Esophagus (tissue), 2 donors: ENCODE results near the gene BTK. TPM values are rescaled to one million over a fixed set of nuclear protein-coding genes. Genes with fewer than 3 reads are reported as not detected.

Source experiments
- H3K27ac ChIP-seq, 2 donors: one replicate each; pipeline ENCODE4 v1.5.1; 2013; ENCODE audit warnings: low read depth in 2 of 2, mild to moderate bottlenecking in 2 of 2, inconsistent platforms in 1 of 2, low read length in 1 of 2, moderate library complexity in 1 of 2
- H3K27me3 ChIP-seq, 2 donors: one replicate each; pipeline ENCODE4 v1.6.1; 2013; ENCODE audit warnings: low read length in 2 of 2, control low read depth in 1 of 2, mild to moderate bottlenecking in 1 of 2; ENCODE audit not compliant: insufficient read depth in 2 of 2, control insufficient read depth in 1 of 2
- H3K36me3 ChIP-seq, 2 donors: one replicate each; pipeline ENCODE4 v1.6.1; 2013; ENCODE audit warnings: low read length in 1 of 2; ENCODE audit not compliant: control insufficient read depth in 2 of 2, insufficient read depth in 2 of 2
- H3K4me1 ChIP-seq, 2 donors: one replicate each; pipeline ENCODE4 v1.6.1; 2013; ENCODE audit warnings: low read length in 1 of 2; ENCODE audit not compliant: control insufficient read depth in 2 of 2, insufficient read depth in 2 of 2
- H3K4me3 ChIP-seq, 2 donors: one replicate each; pipeline ENCODE4 v1.5.1; 2013; ENCODE audit warnings: low read length in 2 of 2, mild to moderate bottlenecking in 2 of 2, low read depth in 1 of 2, moderate library complexity in 1 of 2
- H3K9me3 ChIP-seq, 2 donors: one replicate each; pipeline ENCODE4 v1.6.1; 2013; ENCODE audit warnings: mild to moderate bottlenecking in 2 of 2, low read depth in 1 of 2, low read length in 1 of 2, moderate library complexity in 1 of 2; ENCODE audit not compliant: control insufficient read depth in 2 of 2, insufficient read depth in 1 of 2
- WGBS, 2 donors: extraction: QIAGEN DNeasy Blood & Tissue Kit; methylation state at CpG; one replicate each; pipeline ENCODE4 v1.1.7; 2013; 5-methylcytosine and 5-hydroxymethylcytosine counted together
- polyA plus RNA-seq, 2 donors: library from polyadenylated mRNA; stranded (reverse); fragments of 200-250 nt; gene quantifications; one replicate each; pipeline ENCODE4 v1.2.3, GENCODE V29; 2013
- donor health status: healthy with polysubstance abuse.
- donor health status: Bipolar disorder and iron deficiency.

Gene BTK
- polyA plus RNA-seq, 2 donors = 0.55 to 1.1 TPM

GRCh38 chrX:101415180-101416145, 29.5 kb upstream of the BTK start:
- H3K4me3 ChIP-seq = no peak overlapping the region
- peaks cover 0 to 7% of the 10 kb centered on the region in 2 donors for H3K36me3 ChIP-seq
- no peaks in the 10 kb centered on the region for H3K9me3 ChIP-seq
- peak overlapping the region in 1 of 2 donors; percentile 41 for H3K27ac ChIP-seq
- H3K27me3 ChIP-seq = no peaks in the 10 kb centered on the region
- H3K4me1 ChIP-seq = peaks cover 0 to 3% of the 10 kb centered on the region in 2 donors
- WGBS, 2 donors = 24 to 34% methylated on average over 12 of the region's 12 CpGs

GRCh38 chrX:101411984-101412383, 26.0 kb upstream of the BTK start:
- Histone ChIP-seq H3K9me3 (no peaks in the 10 kb centered on the region), H3K4me3 (no peak overlapping the region), H3K27me3 (no peaks in the 10 kb centered on the region), H3K27ac (no peak overlapping the region), H3K4me1 (peaks cover 0 to 3% of the 10 kb centered on the region in 2 donors), H3K36me3 (peaks cover 0 to 7% of the 10 kb centered on the region in 2 donors)
- 76 to 80% methylated on average over 10 of the region's 10 CpGs for WGBS, 2 donors

GRCh38 chrX:101410461-101410860, 24.5 kb upstream of the BTK start:
- Histone ChIP-seq H3K9me3 (no peaks in the 10 kb centered on the region), H3K4me1 (no peaks in the 10 kb centered on the region), H3K36me3 (peaks cover 0 to 7% of the 10 kb centered on the region in 2 donors), H3K27me3 (no peaks in the 10 kb centered on the region), H3K27ac (no peak overlapping the region), H3K4me3 (peak overlapping the region in 1 of 2 donors; percentile 15)
- WGBS, 2 donors = 21 to 40% methylated on average over 7 of the region's 7 CpGs

- no peaks in the 10 kb centered on the region for H3K27me3 ChIP-seq
- WGBS, 2 donors = 1 to 32% methylated on average over 6 of the region's 6 CpGs
- H3K9me3 ChIP-seq = no peaks in the 10 kb centered on the region
- H3K4me3 ChIP-seq = peak overlapping the region in 1 of 2 donors; percentile 53
- H3K36me3 ChIP-seq = peaks cover 0 to 7% of the 10 kb centered on the region in 2 donors
- peak overlapping the region in 1 of 2 donors; percentile 97 for H3K27ac ChIP-seq
- no peaks in the 10 kb centered on the region for H3K4me1 ChIP-seq
These were observed 23.1 kb upstream of the BTK start for GRCh38 chrX:101409043-101409442.

- H3K36me3 ChIP-seq = peaks cover 0 to 7% of the 10 kb centered on the region in 2 donors
- H3K27ac ChIP-seq = peak overlapping the region; percentile 97
- no peaks in the 10 kb centered on the region for H3K4me1 ChIP-seq
- WGBS, 2 donors = 1 to 32% methylated on average over 8 of the region's 8 CpGs
- H3K27me3 ChIP-seq = no peaks in the 10 kb centered on the region
- H3K9me3 ChIP-seq = peaks cover 0 to 3% of the 10 kb centered on the region in 2 donors
- peak overlapping the region; percentile 53 to 62 for H3K4me3 ChIP-seq
These were observed 22.5 kb upstream of the BTK start for GRCh38 chrX:101408532-101408841.

GRCh38 chrX:101407748-101408531, 21.9 kb upstream of the BTK start, which contains the start of the genes GLA and HNRNPH2:
GLA (minus strand) TSS chrX:101407925; CDS start chrX:101407903, 22 bp downstream.
HNRNPH2 (plus strand) TSS chrX:101408222; CDS start chrX:101411989, 3,767 bp downstream.
- WGBS, 2 donors = 0 to 36% methylated on average over 41 to 43 of the region's 47 CpGs
- Histone ChIP-seq H3K27ac (peak within 1 kb of the TSS; percentile 97), H3K27me3 (no peaks in the 10 kb centered on the region), H3K4me3 (peak within 1 kb of the TSS; percentile 53 to 62), H3K4me1 (no peaks in the 10 kb centered on the region), H3K36me3 (peaks cover 0 to 5% of the 10 kb centered on the region in 2 donors), H3K9me3 (peaks cover 0 to 3% of the 10 kb centered on the region in 2 donors)

GRCh38 chrX:101407167-101407747, 21.3 kb upstream of the BTK start:
- H3K27ac ChIP-seq = peak overlapping the region; percentile 90 to 92
- peak overlapping the region; percentile 47 to 62 for H3K4me3 ChIP-seq
- no peaks in the 10 kb centered on the region for H3K27me3 ChIP-seq
- WGBS, 2 donors = 0 to 30% methylated on average over 15 of the region's 15 CpGs
- H3K4me1 ChIP-seq = no peaks in the 10 kb centered on the region
- H3K9me3 ChIP-seq = peaks cover 0 to 3% of the 10 kb centered on the region in 2 donors
- H3K36me3 ChIP-seq = peaks cover 0 to 2% of the 10 kb centered on the region in 2 donors

- 90 to 93% methylated on average over 4 of the region's 4 CpGs for WGBS, 2 donors
- no peak overlapping the region for H3K4me3 ChIP-seq
- H3K27ac ChIP-seq = no peak overlapping the region
- peaks cover 0 to 3% of the 10 kb centered on the region in 2 donors for H3K9me3 ChIP-seq
- no peaks in the 10 kb centered on the region for H3K4me1 ChIP-seq
- H3K27me3 ChIP-seq = peaks cover 0 to 2% of the 10 kb centered on the region in 2 donors
- no peaks in the 10 kb centered on the region for H3K36me3 ChIP-seq
These were observed 13.8 kb upstream of the BTK start for GRCh38 chrX:101399825-101400224.

- 79 to 90% methylated on average over 4 of the region's 4 CpGs for WGBS, 2 donors
- H3K4me1 ChIP-seq = no peaks in the 10 kb centered on the region
- peaks cover 0 to 3% of the 10 kb centered on the region in 2 donors for H3K9me3 ChIP-seq
- no peak overlapping the region for H3K27ac ChIP-seq
- H3K36me3 ChIP-seq = no peaks in the 10 kb centered on the region
- no peak overlapping the region for H3K4me3 ChIP-seq
- peaks cover 0 to 2% of the 10 kb centered on the region in 2 donors for H3K27me3 ChIP-seq
These were observed 12.7 kb upstream of the BTK start for GRCh38 chrX:101398694-101399093.
